Stomach (tissue), 4 donors: ENCODE measurements around the gene ARFGAP3.

Experiments
- POLR2A ChIP-seq, 4 donors: fragments of 450-650 bp; IDR thresholded peaks; one replicate each; pipeline ENCODE4 v1.6.1; 2016; ENCODE audit warnings: antibody characterized with exemption in 4 of 4, control low read depth in 2 of 4, mild to moderate bottlenecking in 1 of 4, moderate library complexity in 1 of 4
- POLR2AphosphoS5 ChIP-seq, 3 donors: sonication (generic); formaldehyde crosslinking; IDR thresholded peaks; one replicate each; pipeline ENCODE4 v1.6.1; 2016; ENCODE audit warnings: antibody characterized with exemption in 3 of 3
- TF ChIP-seq, protein P1 (sequence below), 7 experiments: fragments of 450-650 bp in 4 of 7; fragments of 200-600 bp in 3 of 7; sonication (generic) in 3 of 7; IDR thresholded peaks; one replicate each; pipeline ENCODE4 v1.5.1; 2016 to 2019; ENCODE audit warnings: antibody characterized with exemption in 7 of 7, control low read depth in 2 of 7, mild to moderate bottlenecking in 1 of 7

DNA sequence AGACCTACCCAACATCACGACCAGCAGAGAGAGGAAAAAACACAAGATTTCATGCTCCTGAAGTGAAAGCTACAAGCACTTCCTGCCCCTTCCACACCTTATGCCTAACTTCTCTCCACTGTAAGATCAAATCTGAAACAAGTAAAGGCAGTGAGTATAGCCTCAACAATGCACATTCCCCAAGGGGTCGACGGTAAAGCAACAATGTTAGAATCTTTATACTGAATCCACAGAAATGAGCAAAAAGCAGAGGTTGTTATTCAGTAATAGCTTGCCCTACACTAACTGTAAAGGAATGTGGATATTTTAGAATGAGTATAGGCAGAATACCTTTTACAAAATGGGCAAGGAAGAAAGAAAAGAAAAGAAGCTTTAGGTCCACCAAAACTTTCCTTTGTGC is 15.6 kb downstream of the ARFGAP3 start:
- TF ChIP-seq POLR2A (IDR thresholded peaks at IDR 0.05) (no peak), POLR2AphosphoS5 (IDR thresholded peaks at IDR 0.05) (no peak)
- TF ChIP-seq, protein P1, sequence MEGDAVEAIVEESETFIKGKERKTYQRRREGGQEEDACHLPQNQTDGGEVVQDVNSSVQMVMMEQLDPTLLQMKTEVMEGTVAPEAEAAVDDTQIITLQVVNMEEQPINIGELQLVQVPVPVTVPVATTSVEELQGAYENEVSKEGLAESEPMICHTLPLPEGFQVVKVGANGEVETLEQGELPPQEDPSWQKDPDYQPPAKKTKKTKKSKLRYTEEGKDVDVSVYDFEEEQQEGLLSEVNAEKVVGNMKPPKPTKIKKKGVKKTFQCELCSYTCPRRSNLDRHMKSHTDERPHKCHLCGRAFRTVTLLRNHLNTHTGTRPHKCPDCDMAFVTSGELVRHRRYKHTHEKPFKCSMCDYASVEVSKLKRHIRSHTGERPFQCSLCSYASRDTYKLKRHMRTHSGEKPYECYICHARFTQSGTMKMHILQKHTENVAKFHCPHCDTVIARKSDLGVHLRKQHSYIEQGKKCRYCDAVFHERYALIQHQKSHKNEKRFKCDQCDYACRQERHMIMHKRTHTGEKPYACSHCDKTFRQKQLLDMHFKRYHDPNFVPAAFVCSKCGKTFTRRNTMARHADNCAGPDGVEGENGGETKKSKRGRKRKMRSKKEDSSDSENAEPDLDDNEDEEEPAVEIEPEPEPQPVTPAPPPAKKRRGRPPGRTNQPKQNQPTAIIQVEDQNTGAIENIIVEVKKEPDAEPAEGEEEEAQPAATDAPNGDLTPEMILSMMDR (IDR thresholded peaks at IDR 0.05): no peak
